Lung (tissue), 12 donors: ENCODE data around the gene OR6C75. TPM values are rescaled to one million over a fixed set of nuclear protein-coding genes. Genes with fewer than 3 reads are reported as not detected.
"Not testable (repeated sequence)": the region's sequence is repeated elsewhere in the genome, so short reads cannot be mapped to it uniquely, and the experiment has no call there.

Experiments
- ATAC-seq: fragments of 200-7000 bp; cut with Tn5 transposase; one replicate; pipeline ENCODE4 v1.9.1; 2020; ENCODE audit warnings: moderate number of reproducible peaks; ENCODE audit not compliant: insufficient read depth, low FRiP score
- DNase-seq, 3 donors: peaks; one replicate each; pipeline ENCODE4 v3.0.0-alpha.2; 2013 to 2017
- H3K27ac ChIP-seq, 2 donors: one replicate each; pipeline ENCODE4 v1.5.1; 2013; ENCODE audit warnings: mild to moderate bottlenecking in 2 of 2, moderate library complexity in 2 of 2, control low read depth in 1 of 2, inconsistent platforms in 1 of 2, low read depth in 1 of 2, low read length in 1 of 2
- H3K27me3 ChIP-seq, 3 donors: one replicate each; pipeline ENCODE4 v1.5.1; 2013; ENCODE audit warnings: low read length in 2 of 3; ENCODE audit not compliant: control insufficient read depth in 3 of 3, insufficient read depth in 3 of 3
- H3K36me3 ChIP-seq, 4 donors: one replicate each; pipeline ENCODE4 v1.5.1; 2013; ENCODE audit warnings: low read length in 4 of 4, mild to moderate bottlenecking in 1 of 4, moderate library complexity in 1 of 4; ENCODE audit not compliant: control insufficient read depth in 4 of 4, insufficient read depth in 4 of 4
- H3K4me1 ChIP-seq, 5 donors: one replicate each; pipeline ENCODE4 v1.5.1; 2013; ENCODE audit warnings: low read length in 5 of 5, mild to moderate bottlenecking in 2 of 5, moderate library complexity in 1 of 5; ENCODE audit not compliant: control insufficient read depth in 5 of 5, insufficient read depth in 5 of 5
- H3K4me3 ChIP-seq: one replicate; pipeline ENCODE4 v1.5.1; 2013; ENCODE audit warnings: mild to moderate bottlenecking, control low read depth, moderate library complexity
- H3K9ac ChIP-seq, 2 donors: one replicate each; pipeline ENCODE4 v1.5.1; 2013; ENCODE audit warnings: low read length in 2 of 2, control low read depth in 1 of 2; ENCODE audit not compliant: insufficient read depth in 1 of 2
- H3K9me3 ChIP-seq, 4 donors: one replicate each; pipeline ENCODE4 v1.5.1; 2013; ENCODE audit warnings: low read length in 3 of 4, mild to moderate bottlenecking in 1 of 4, moderate library complexity in 1 of 4; ENCODE audit not compliant: control insufficient read depth in 4 of 4, insufficient read depth in 3 of 4
- CTCF ChIP-seq: IDR thresholded peaks from 2 replicates; pipeline ENCODE4 v1.5.1; 2012; ENCODE audit warnings: mild to moderate bottlenecking; ENCODE audit errors: control extremely low read depth, extremely low read depth
- WGBS, 2 donors: extraction: QIAGEN DNeasy Blood & Tissue Kit; methylation state at CpG; one replicate each; pipeline ENCODE4 v1.1.7; 2013; 5-methylcytosine and 5-hydroxymethylcytosine counted together
- polyA plus RNA-seq, 2 donors: library from polyadenylated mRNA; stranded (reverse); fragments of 200-250 nt; gene quantifications; one replicate each; pipeline ENCODE4 v1.2.1, GENCODE V29; 2013
- total RNA-seq, 2 donors: library from RNA; depleted of rRNA in 1 of 2; stranded (reverse); fragments of >200 nt in 1 of 2; gene quantifications; one replicate each; pipeline ENCODE4 v1.2.1, GENCODE V29; 2014 to 2021
- donor health status: control.
- donor health status: control.
- donor health status: Bipolar disorder and iron deficiency.
- donor health status: healthy.
- donor health status: DM: yes; HTN: yes; CAD: no.

OR6C75 gene
- total and polyA plus RNA-seq, 4 donors, result not detected

- Histone ChIP-seq H3K27me3 (peaks cover 0 to 2% (median 0%) of the 10 kb centered on the region in 3 donors), H3K36me3 (no peaks in the 10 kb centered on the region), H3K4me3 (no peak overlapping the region), H3K4me1 (no peaks in the 10 kb centered on the region), H3K9ac (no peak overlapping the region), H3K27ac (no peak overlapping the region), H3K9me3 (peaks cover 0 to 4% (median 0%) of the 10 kb centered on the region in 4 donors)
- DNase-seq (no peak), ATAC-seq (no peak)
- 85 to 88% methylated on average over 1 of the region's 1 CpG for WGBS, 2 donors
- no peak for TF ChIP-seq CTCF
Observed at GRCh38 chr12:55396326-55396725, 33.6 kb downstream of the OR6C75 start.

- Histone ChIP-seq H3K9me3 (no peaks in the 10 kb centered on the region), H3K4me3 (no peak within 1 kb of the TSS), H3K36me3 (no peaks in the 10 kb centered on the region), H3K9ac (no peak within 1 kb of the TSS), H3K4me1 (no peaks in the 10 kb centered on the region), H3K27me3 (peaks cover 0 to 2% (median 0%) of the 10 kb centered on the region in 3 donors), H3K27ac (no peak within 1 kb of the TSS)
- ATAC-seq, result no peak
- TF ChIP-seq CTCF, result no peak
- DNase-seq, result no peak
- WGBS, 2 donors, result 91% methylated on average over 1 of the region's 1 CpG
Observed at GRCh38 chr12:55400229-55400628, 37.5 kb downstream of the OR6C75 start, which contains the start of gene OR6C65. TSS of gene OR6C65 (plus strand) at chr12:55400529. CDS start at chr12:55400529, 0 bp downstream.

DNA sequence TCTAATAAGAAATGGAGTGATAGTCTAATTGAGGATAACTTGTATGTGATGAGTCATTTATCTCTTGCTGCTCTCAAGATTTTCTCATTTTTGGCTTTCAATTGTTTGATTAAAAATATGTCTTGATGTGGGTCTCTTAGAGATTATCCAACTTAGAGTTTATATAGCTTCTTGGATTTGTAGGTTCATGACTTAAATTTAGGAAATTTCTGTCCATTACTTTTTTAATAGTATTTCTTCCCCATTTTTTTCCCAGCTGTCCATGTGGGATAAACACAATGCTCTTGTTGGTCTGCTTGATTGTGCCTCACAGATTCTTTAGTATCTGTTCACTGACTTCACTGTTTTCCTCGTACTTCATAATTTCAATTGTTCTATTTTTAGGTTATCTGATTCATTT, 45.1 kb downstream of the OR6C75 start:
- no peak for TF ChIP-seq CTCF
- DNase-seq (no peak), ATAC-seq (no peak)
- no peaks in the 10 kb centered on the region for H3K27me3 ChIP-seq
- H3K4me3 ChIP-seq, result no peak overlapping the region
- H3K9ac ChIP-seq, result no peak overlapping the region
- no peaks in the 10 kb centered on the region for H3K4me1 ChIP-seq
- no peaks in the 10 kb centered on the region for H3K36me3 ChIP-seq
- WGBS, 2 donors, result 73 to 78% methylated on average over 1 of the region's 1 CpG
- H3K9me3 ChIP-seq, result no peaks in the 10 kb centered on the region
- H3K27ac ChIP-seq, result no peak overlapping the region

- not testable (repeated sequence) for DNase-seq, H3K27ac ChIP-seq, H3K9me3 ChIP-seq, ATAC-seq, H3K4me3 ChIP-seq, H3K4me1 ChIP-seq, H3K9ac ChIP-seq, H3K36me3 ChIP-seq, H3K27me3 ChIP-seq
- WGBS, 2 donors, result 91 to 97% methylated on average over 1 of the region's 1 CpG
Observed at GRCh38 chr12:55409133-55409532, 46.4 kb downstream of the OR6C75 start.

- not testable (repeated sequence) for H3K36me3 ChIP-seq, ATAC-seq, H3K27ac ChIP-seq, H3K4me3 ChIP-seq, H3K4me1 ChIP-seq, H3K9me3 ChIP-seq, DNase-seq, H3K27me3 ChIP-seq, H3K9ac ChIP-seq
- 95% methylated on average over 15 of the region's 15 CpGs for WGBS, 2 donors
Observed at GRCh38 chr12:55412138-55412537, 49.4 kb downstream of the OR6C75 start.

DNA sequence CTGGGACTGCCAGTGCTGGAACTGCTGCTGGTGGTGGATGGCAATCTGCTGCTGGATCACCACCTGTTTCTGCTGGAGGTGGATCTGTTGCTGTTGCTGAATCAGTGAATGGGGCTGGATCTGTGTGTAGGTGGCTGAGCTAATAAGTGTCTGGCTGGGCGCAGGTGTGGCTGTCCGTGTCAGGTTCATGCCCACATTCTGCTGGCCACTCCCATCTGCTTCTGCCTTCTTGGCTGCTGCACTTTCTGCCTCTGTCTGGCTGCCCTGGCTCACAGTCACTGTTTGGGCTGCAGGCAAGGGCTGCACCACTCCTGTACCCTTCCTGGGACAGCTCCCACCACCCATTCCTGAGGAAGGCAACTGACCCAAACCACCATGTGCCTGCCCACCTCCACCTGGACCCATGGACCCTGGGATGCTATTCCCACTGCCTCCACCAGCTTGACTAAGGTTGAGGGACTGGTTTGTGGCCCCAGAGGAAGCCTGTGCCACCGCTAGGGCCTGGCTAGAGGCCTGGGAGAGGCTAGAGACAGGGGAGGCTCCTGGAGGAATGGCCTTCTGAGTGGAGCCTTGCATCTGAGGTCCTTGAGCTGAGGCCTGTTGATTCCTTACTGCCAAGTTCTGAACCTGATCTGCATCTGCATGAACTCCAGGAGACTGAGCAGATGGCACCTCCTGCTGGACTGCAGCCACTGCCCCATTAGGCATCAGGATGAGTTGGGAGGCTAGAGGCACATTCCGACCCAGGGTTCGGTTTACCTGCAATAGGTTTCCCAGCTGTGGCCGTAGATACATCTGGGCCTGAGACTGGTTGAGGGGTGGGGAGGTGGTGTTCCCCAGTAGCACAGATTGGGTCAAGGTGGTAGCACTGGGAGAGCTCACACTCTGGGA, 51.0 kb downstream of the OR6C75 start:
- H3K36me3 ChIP-seq, H3K4me1 ChIP-seq, H3K27me3 ChIP-seq, H3K9me3 ChIP-seq, H3K9ac ChIP-seq, H3K27ac ChIP-seq, DNase-seq, ATAC-seq, H3K4me3 ChIP-seq: not testable (repeated sequence)
- 86 to 87% methylated on average over 5 of the region's 6 CpGs for WGBS, 2 donors
